GM19035 (cell line): Measurements from ENCODE around the gene HSPB1.
"Not testable (repeated sequence)": the region's sequence is repeated elsewhere in the genome, so short reads cannot be mapped to it uniquely, and the experiment has no call there.

ENCODE experiments used
- ATAC-seq: cut with Tn5 transposase; IDR thresholded peaks from one replicate; pipeline ENCODE4 v1.9.1; 2021; ENCODE audit not compliant: unreplicated experiment

HSPB1 gene

DNA sequence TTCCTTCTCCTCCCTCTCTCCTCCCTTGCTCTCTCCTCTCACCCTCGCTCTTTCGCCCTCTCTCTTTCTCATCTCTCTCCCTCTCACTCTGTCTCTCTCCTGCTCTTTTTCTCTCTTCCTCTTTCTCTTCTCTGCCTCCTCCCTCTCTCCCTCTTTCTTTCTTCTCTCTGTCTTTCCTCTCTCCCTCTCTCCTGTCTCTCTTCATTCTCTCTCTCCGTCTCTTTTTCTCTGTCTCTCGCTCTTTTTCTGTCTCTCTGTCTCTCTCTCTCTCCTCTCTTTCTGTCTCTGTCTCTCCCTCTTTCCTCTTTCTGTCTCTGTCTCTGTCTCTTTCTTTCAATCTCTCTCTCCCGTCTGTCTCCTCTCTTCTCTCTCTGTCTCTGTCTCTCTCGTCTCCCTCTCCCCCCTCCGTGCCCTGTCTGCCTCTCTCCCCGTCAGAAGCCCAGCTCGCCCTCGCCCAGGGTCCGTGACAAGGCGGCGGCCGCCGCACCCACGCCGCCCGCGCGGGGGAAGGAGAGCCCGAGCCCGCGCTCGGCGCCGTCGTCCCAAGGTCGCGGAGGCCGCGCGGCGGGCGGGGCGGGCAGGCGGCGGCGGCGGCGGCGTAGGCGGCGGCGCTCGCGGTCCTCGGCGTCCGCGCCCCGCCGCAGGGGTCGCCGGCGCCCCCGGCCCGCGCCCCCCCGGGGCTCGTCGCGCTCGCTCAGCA, 21.3 kb upstream of the HSPB1 start:
- ATAC-seq, result no peak

- ATAC-seq, result no peak
Observed at GRCh38 chr7:76281706-76282343, 20.6 kb upstream of the HSPB1 start.

- no peak for ATAC-seq
Observed at GRCh38 chr7:76282344-76283253, 19.9 kb upstream of the HSPB1 start.

DNA sequence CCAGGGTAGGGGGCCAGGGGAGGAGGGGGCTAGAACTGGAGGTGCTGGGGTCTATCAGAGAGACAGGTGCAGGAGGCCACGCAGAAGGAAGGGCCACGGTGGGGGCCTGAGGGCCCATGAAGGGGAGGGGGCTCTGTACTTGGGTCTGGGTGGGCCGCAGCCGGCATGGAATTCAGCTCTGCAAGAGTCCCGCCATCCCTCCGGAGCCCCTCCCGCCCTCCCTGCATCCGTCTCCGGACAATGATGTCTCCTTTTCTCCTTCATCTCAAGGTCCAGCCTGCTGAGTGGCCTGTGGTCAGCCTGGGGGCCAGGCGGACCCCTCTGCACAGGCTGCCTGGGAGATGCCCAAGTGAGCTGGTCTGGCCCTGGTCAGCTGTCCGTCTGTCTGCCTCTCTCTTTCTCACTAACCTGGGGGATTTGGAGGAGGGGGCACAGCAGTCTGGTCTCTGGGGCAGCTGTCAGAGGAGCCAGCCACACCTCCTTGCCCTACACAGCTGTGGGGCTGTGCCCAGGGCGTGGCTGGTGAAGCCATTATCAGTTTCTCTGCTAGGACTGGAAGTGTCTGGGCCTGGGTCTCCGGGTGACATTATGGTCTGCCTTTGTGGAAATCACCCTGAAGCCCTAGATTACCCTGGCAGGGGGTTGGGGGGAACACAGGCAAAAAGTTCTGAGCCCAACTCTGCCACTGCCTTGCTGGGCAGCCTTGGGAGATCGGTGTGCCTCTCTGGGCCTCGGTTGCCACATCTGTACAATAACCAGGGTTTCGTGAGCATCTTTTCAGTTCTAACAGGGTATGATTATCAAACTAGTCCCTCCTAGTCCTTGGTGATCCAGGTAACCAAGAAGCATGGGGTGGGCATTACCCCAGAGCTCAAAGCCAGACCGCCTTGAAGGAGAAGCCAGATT, 19.0 kb upstream of the HSPB1 start:
- no peak for ATAC-seq

DNA sequence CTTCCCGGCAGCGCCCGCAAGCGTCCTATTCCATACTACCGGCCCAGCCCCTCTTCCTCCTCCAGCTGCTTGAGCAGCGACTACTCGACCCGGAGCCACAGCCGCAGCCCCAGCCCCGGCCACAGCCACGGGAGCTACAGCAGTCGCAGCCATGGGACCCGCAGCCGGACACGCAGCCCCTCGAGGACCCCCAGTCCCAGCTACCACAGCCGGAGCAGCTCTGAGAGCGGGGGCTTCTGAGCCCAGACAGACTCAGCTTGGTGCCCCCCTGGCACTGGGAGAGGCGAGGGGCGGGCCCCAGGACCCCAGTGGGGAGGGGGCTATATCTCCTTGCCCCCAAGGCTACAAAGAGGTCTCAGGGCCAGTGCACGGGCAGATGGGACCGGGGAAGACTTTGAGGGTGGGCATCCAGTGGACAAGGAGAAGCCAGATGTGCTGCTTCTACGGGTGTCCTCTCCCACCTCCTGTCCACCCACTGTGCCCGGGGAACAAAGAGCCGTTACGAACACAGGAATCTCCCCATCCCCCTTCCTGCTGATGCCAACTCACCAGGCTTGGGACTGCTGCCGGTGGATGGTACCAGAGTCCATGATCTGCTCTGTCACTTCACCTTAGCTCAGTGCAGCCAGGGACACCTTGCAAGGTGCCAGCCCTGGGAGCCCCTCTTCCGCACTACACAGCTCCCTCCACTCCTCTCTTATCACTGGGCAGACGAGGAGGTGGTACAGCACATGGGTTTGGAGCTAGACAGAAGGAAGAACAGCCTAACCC, 16.7 kb upstream of the HSPB1 start:
- ATAC-seq, result no peak

GRCh38 chr7:76286842-76287403, 15.6 kb upstream of the HSPB1 start:
- ATAC-seq, result no peak

DNA sequence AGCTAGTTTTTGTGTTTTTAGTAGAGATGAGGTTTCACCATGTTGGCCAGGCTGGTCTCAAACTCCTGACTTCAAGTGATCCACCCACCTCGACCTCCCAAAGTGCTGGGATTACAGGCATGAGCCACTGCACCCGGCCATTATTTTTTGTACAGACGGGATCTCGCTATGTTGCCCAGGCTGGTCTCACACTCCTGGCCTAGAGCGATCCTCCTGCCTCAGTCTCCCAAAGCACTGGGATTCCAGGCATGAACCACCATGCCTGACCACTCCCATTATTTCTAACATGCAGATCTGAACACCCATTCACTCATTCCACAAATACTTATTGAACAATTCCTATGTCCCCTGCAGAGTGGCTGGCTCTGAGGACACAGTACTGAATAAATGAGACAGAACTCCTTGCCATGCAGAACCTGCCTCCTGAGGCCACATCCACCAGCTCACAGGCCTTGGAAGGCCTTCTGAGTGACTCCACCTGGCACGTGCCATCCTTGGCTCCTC, 11.6 kb upstream of the HSPB1 start:
- ATAC-seq, result not testable (repeated sequence)

GRCh38 chr7:76291351-76292212, 10.9 kb upstream of the HSPB1 start:
- ATAC-seq, result peak; percentile 76

DNA sequence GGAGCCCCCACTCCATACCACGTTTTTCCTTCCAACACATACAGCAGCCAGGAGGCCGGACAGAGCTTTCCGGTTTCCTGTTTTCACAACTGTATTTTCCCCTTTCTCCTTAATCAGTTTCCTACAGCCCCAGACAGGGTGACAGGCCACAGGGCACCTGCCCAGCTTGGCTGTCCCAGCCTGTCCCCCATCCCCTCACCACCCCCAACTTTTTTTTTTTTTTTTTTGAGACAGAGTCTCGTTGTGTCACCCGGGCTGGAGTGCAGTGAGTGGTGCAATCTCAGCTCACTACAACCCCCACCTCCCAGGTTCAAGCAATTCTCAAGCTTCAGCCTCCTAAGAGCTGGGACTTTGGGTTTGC, 10.3 kb upstream of the HSPB1 start:
- ATAC-seq, result no peak

- ATAC-seq, result not testable (repeated sequence)
Observed at GRCh38 chr7:76292911-76293310, 9.6 kb upstream of the HSPB1 start.

GRCh38 chr7:76293407-76293901, 9.0 kb upstream of the HSPB1 start:
- ATAC-seq, result no peak

- no peak for ATAC-seq
Observed at GRCh38 chr7:76294344-76295024, 8.0 kb upstream of the HSPB1 start.

DNA sequence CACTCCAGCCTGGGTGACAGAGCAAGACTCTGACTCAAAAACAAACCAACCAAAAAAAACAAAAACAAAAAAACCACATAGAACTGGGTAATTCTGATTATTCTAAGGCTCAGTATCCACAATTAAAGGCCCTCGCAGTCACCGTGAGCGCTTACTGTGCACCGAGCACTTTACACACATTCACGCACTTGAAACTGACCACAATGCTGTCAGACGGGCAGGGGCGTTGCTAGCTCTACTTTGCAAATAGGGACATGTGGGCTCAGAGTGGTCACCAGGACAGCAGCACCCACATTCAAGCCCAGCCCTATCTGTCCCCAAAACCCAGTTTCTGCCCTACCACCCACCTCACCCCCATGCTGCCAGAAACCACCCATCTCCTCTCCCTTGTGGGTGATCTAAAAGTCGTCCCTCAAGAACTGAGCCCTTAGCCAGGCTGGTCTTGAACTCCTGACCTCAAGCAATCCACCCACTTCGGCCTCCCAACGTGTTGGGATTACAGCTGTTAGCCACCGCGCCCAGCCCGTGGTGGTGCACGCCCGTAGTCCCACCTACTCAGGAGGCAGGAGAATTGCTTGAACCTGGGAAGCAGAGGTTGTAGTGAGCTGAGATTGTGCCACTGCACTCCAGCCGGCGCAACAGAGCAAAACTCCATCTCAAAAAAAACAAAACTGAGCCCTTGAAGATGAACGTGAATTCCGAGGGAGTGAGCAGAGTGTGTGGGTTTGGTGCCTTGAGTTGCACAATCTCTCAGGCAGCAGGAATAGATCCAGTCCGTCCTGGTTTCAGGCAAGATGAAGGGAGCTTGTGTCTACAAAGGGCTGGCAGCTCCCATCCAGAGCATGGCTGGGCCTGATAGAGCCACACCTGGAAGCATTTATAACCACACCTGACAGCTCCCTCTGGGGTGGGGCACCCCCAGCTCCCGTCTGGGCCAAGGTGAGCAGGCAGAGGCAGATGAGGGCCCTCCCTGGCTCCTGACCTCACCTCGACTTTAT, 5.4 kb upstream of the HSPB1 start:
- no peak for ATAC-seq

GRCh38 chr7:76300166-76300731, 2.2 kb upstream of the HSPB1 start:
- ATAC-seq, result no peak

DNA sequence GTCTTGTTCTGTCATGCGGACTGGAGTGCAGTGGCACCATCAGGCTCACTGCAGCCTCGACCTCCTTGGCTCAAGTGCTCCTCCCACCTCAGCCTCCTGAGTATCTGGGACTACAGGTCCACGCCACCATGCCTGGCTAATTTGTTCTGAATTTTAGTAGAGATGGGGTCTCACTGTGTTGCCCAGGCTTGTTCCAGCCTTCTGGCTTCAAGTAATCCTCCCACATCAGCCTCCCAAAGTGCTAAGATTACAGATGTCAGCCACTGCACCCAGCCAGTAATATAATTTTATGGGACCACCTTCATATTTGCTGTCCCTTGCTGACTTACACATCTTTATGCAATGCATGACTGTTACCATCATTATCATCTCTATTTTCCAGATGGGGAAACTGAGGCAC, 1.5 kb upstream of the HSPB1 start:
- ATAC-seq, result no peak
